ENCODE data around the gene B4GALT6.

B4GALT6 gene

DNA sequence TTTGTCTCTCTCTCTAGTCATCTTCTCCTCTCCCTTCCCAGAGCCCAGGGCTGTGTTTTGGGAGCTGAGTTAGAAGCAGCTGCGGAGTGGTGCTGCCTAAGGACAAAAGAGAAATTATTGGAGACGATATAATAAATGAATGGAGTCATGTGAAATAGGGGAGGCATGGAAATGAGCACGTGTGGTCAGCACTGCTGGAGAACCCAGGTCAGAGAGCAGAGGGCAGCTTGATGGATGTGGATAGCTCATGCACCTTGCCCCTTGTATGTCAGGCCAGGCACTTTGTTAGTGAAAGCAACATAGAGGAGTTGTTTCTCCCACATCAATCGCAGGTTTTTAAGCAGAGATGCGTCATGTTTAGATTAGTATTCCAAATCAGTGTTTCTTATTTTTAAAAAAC, 77.0 kb downstream of the B4GALT6 start:
- no peak for DNase-seq (ENCODE audit: extremely low read depth, low read depth)
- TF ChIP-seq, protein P1, sequence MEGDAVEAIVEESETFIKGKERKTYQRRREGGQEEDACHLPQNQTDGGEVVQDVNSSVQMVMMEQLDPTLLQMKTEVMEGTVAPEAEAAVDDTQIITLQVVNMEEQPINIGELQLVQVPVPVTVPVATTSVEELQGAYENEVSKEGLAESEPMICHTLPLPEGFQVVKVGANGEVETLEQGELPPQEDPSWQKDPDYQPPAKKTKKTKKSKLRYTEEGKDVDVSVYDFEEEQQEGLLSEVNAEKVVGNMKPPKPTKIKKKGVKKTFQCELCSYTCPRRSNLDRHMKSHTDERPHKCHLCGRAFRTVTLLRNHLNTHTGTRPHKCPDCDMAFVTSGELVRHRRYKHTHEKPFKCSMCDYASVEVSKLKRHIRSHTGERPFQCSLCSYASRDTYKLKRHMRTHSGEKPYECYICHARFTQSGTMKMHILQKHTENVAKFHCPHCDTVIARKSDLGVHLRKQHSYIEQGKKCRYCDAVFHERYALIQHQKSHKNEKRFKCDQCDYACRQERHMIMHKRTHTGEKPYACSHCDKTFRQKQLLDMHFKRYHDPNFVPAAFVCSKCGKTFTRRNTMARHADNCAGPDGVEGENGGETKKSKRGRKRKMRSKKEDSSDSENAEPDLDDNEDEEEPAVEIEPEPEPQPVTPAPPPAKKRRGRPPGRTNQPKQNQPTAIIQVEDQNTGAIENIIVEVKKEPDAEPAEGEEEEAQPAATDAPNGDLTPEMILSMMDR (IDR thresholded peaks at IDR 0.05; ENCODE audit: low read depth, low read length) = no peak

DNA sequence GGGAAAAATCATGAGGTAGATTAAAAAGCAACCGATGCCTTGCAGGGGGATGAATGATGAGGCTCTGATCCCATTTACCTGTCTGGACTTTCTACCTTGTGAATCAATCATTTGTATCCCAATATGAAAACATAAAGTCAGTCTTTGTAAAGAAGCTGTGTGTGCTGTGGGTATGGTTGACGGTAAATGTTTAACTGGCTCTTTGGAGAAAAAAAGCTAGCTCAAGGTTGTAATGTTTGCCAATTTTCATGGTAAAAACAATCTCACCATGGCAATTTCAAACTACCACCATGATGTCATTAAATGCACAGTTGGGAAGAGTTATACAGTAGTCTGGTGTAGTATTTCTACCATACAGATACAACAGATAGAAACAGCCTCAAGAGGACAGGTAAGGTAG, 78.1 kb downstream of the B4GALT6 start:
- DNase-seq (ENCODE audit: extremely low read depth, low read depth) = no peak
- TF ChIP-seq, protein P1 (IDR thresholded peaks at IDR 0.05; ENCODE audit: low read depth, low read length) = no peak

DNA sequence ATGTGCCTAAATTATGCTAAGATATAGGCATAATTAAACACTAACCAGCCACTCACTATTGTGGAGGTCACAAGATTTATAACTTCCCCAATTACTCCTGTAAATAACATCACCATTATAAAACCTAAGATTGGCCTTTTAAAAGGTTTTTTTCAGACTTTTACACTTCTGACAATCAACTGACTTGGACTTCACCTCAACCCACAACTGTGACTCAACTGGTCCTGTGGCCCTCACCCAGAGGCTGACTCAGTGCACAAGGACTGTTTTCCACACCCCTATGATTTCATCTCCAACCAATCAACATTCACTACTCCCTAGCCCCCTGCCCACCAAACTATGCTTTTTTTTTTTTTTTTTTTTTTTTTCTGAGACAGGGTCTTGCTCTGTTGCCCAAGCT, 81.1 kb downstream of the B4GALT6 start:
- TF ChIP-seq, protein P1 (IDR thresholded peaks at IDR 0.05; ENCODE audit: low read depth, low read length) = no peak

DNA sequence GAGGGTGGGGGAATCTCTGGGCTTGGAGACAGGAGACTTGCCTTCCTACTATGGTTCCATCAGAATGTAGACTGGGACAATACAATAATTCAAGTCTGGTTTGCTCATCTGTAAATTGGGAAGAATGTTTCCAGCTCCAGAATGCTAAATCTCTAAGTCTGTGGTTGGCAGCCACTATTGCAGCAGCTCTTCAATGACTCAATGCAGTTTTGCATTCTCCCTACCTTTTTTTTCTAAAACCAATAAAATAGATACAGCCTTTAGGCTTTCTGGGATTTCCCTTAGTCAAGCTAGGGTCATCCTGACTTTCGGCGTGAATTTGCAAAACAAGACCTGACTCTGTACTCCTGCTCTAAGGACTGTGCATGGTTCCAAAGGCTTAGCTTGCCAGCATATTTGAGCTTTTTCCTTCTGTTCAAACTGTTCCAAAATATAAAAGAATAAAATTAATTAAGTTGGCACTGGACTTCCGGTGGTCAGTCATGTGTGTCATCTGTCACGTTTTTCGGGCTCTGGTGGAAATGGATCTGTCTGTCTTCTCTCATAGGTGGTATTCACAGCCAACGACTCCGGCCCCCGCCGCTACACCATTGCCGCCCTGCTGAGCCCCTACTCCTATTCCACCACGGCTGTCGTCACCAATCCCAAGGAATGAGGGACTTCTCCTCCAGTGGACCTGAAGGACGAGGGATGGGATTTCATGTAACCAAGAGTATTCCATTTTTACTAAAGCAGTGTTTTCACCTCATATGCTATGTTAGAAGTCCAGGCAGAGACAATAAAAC, 86.2 kb downstream of the B4GALT6 start:
- DNase-seq (ENCODE audit: extremely low read depth, low read depth) = no peak
- TF ChIP-seq, protein P1 (IDR thresholded peaks at IDR 0.05; ENCODE audit: low read depth, low read length) = no peak

More for the DNA sequence above, 81.1 kb downstream of the B4GALT6 start:
- no peak for DNase-seq (ENCODE audit: extremely low read depth, low read depth)

GRCh38 chr18:31596081-31596872, 88.1 kb downstream of the B4GALT6 start:
- DNase-seq (ENCODE audit: extremely low read depth, low read depth) = no peak
- TF ChIP-seq, protein P1 (IDR thresholded peaks at IDR 0.05; ENCODE audit: low read depth, low read length) = no peak

- TF ChIP-seq, protein P1 (IDR thresholded peaks at IDR 0.05; ENCODE audit: low read depth, low read length) = no peak
- DNase-seq (ENCODE audit: extremely low read depth, low read depth) = no peak
Observed at GRCh38 chr18:31595121-31595771, 89.1 kb downstream of the B4GALT6 start.
